Measurements from ENCODE around the gene SRD5A1. TPM values are rescaled to one million over a fixed set of nuclear protein-coding genes. Genes with fewer than 3 reads are reported as not detected.

The SRD5A1 gene
- total RNA-seq, 2 experiments from 2014 or later, result 16.7 to 32.5 TPM

GRCh38 chr5:6673031-6673430, 39.8 kb downstream of the SRD5A1 start:
- Histone ChIP-seq H3K27ac (ENCODE audit: low read depth, low read length, poor library complexity, severe bottlenecking) (no peak overlapping the region), H3K9me2 (ENCODE audit: insufficient read depth, low read length) (no peaks in the 10 kb centered on the region), H3K36me3 (ENCODE audit: insufficient read depth, low read length) (peaks cover 7% of the 10 kb centered on the region; the same call in 1 of the 2 replicates), H3K4me3 (ENCODE audit: low read depth, low read length, poor library complexity, severe bottlenecking) (no peak overlapping the region), H4K20me1 (ENCODE audit: insufficient read depth, low read length) (no peaks in the 10 kb centered on the region), H3K9me3 (ENCODE audit: low read length) (peaks cover 6% of the 10 kb centered on the region; the same call in 1 of the 2 replicates), H3K4me1 (ENCODE audit: insufficient read depth, low read length, poor library complexity, severe bottlenecking) (no peaks in the 10 kb centered on the region), H2AFZ (ENCODE audit: low read length) (no peak overlapping the region), H3K79me2 (ENCODE audit: insufficient read depth, low read depth, low read length) (no peaks in the 10 kb centered on the region), H3K4me2 (ENCODE audit: low read length) (no peak overlapping the region)
- DNase-seq (ENCODE audit: low spot score), result no peak
- ChIA-PET CTCF (ENCODE audit: unreplicated experiment) (no interaction called here), POLR2A (interaction anchor here (0.6 to 0.7 kb wide), 2 partner anchors 9 to 11 kb away, joined by 3 read pairs; no protein-coding TSS in a partner anchor)
- intact Hi-C loops (cut with micrococcal nuclease; ENCODE audit: unreplicated experiment), result no loop called here
- TF ChIP-seq EZH2phosphoT487 (IDR thresholded peaks at IDR 0.05; ENCODE audit: borderline replicate concordance, low read depth, low read length) (no peak), CTCF (conservative IDR thresholded peaks at IDR 0.05; ENCODE audit: low read length) (no peak)
- no TSS peak for BruUV-seq (replicated peaks)

GRCh38 chr5:6673963-6674362, 40.7 kb downstream of the SRD5A1 start:
- ChIA-PET POLR2A (no interaction called here), CTCF (ENCODE audit: unreplicated experiment) (no interaction called here)
- BruUV-seq (replicated peaks), result no TSS peak
- Histone ChIP-seq H2AFZ (ENCODE audit: low read length) (no peak overlapping the region), H3K4me2 (ENCODE audit: low read length) (no peak overlapping the region), H3K27ac (ENCODE audit: low read depth, low read length, poor library complexity, severe bottlenecking) (no peak overlapping the region), H3K9me3 (ENCODE audit: low read length) (peaks cover 6% of the 10 kb centered on the region; the same call in 1 of the 2 replicates), H3K36me3 (ENCODE audit: insufficient read depth, low read length) (peaks cover 7% of the 10 kb centered on the region; the same call in 1 of the 2 replicates), H3K4me1 (ENCODE audit: insufficient read depth, low read length, poor library complexity, severe bottlenecking) (no peaks in the 10 kb centered on the region), H3K79me2 (ENCODE audit: insufficient read depth, low read depth, low read length) (no peaks in the 10 kb centered on the region), H4K20me1 (ENCODE audit: insufficient read depth, low read length) (no peaks in the 10 kb centered on the region), H3K4me3 (ENCODE audit: low read depth, low read length, poor library complexity, severe bottlenecking) (no peak overlapping the region), H3K9me2 (ENCODE audit: insufficient read depth, low read length) (no peaks in the 10 kb centered on the region)
- no peak for DNase-seq (ENCODE audit: low spot score)
- intact Hi-C loops (cut with micrococcal nuclease; ENCODE audit: unreplicated experiment), result no loop called here
- TF ChIP-seq CTCF (conservative IDR thresholded peaks at IDR 0.05; ENCODE audit: low read length), result no peak

GRCh38 chr5:6674421-6674820, 41.2 kb downstream of the SRD5A1 start:
- Histone ChIP-seq H3K9me3 (ENCODE audit: low read length) (peaks cover 6% of the 10 kb centered on the region; the same call in 1 of the 2 replicates), H3K4me2 (ENCODE audit: low read length) (no peak overlapping the region), H4K20me1 (ENCODE audit: insufficient read depth, low read length) (no peaks in the 10 kb centered on the region), H3K27ac (ENCODE audit: low read depth, low read length, poor library complexity, severe bottlenecking) (no peak overlapping the region), H3K9me2 (ENCODE audit: insufficient read depth, low read length) (no peaks in the 10 kb centered on the region), H3K36me3 (ENCODE audit: insufficient read depth, low read length) (peaks cover 7% of the 10 kb centered on the region; the same call in 1 of the 2 replicates), H3K79me2 (ENCODE audit: insufficient read depth, low read depth, low read length) (no peaks in the 10 kb centered on the region), H3K4me3 (ENCODE audit: low read depth, low read length, poor library complexity, severe bottlenecking) (no peak overlapping the region), H3K4me1 (ENCODE audit: insufficient read depth, low read length, poor library complexity, severe bottlenecking) (no peaks in the 10 kb centered on the region), H2AFZ (ENCODE audit: low read length) (no peak overlapping the region)
- POLR2A ChIA-PET, result no interaction called here
- intact Hi-C loops (cut with micrococcal nuclease; ENCODE audit: unreplicated experiment), result no loop called here
- no peak for DNase-seq (ENCODE audit: low spot score)
- CTCF ChIA-PET (ENCODE audit: unreplicated experiment), result no interaction called here
- BruUV-seq (replicated peaks), result no TSS peak
- TF ChIP-seq EZH2phosphoT487 (IDR thresholded peaks at IDR 0.05; ENCODE audit: borderline replicate concordance, low read depth, low read length), result no peak
- TF ChIP-seq CTCF (conservative IDR thresholded peaks at IDR 0.05; ENCODE audit: low read length), result no peak

Data from OCI-LY7 (cell line).